Measurements from ENCODE around the gene TMEM163.

GRCh38 chr2:134662751-134663150, 56.0 kb downstream of the TMEM163 start:
- no peak for TF ChIP-seq FOXP1 (CRISPR knock-in tag; IDR thresholded peaks at IDR 0.05; ENCODE audit: borderline replicate concordance)
- TF ChIP-seq ATF3 (CRISPR knock-in tag; conservative IDR thresholded peaks at IDR 0.05) = no peak
- TF ChIP-seq NR3C1 (CRISPR knock-in tag; conservative IDR thresholded peaks at IDR 0.05; ENCODE audit: low read depth) = no peak
- TF ChIP-seq, protein P1, sequence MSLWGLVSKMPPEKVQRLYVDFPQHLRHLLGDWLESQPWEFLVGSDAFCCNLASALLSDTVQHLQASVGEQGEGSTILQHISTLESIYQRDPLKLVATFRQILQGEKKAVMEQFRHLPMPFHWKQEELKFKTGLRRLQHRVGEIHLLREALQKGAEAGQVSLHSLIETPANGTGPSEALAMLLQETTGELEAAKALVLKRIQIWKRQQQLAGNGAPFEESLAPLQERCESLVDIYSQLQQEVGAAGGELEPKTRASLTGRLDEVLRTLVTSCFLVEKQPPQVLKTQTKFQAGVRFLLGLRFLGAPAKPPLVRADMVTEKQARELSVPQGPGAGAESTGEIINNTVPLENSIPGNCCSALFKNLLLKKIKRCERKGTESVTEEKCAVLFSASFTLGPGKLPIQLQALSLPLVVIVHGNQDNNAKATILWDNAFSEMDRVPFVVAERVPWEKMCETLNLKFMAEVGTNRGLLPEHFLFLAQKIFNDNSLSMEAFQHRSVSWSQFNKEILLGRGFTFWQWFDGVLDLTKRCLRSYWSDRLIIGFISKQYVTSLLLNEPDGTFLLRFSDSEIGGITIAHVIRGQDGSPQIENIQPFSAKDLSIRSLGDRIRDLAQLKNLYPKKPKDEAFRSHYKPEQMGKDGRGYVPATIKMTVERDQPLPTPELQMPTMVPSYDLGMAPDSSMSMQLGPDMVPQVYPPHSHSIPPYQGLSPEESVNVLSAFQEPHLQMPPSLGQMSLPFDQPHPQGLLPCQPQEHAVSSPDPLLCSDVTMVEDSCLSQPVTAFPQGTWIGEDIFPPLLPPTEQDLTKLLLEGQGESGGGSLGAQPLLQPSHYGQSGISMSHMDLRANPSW (CRISPR knock-in tag; conservative IDR thresholded peaks at IDR 0.05; ENCODE audit: low read depth) = no peak
- TF ChIP-seq, protein P2, sequence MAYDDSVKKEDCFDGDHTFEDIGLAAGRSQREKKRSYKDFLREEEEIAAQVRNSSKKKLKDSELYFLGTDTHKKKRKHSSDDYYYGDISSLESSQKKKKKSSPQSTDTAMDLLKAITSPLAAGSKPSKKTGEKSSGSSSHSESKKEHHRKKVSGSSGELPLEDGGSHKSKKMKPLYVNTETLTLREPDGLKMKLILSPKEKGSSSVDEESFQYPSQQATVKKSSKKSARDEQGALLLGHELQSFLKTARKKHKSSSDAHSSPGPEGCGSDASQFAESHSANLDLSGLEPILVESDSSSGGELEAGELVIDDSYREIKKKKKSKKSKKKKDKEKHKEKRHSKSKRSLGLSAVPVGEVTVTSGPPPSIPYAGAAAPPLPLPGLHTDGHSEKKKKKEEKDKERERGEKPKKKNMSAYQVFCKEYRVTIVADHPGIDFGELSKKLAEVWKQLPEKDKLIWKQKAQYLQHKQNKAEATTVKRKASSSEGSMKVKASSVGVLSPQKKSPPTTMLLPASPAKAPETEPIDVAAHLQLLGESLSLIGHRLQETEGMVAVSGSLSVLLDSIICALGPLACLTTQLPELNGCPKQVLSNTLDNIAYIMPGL (CRISPR knock-in tag; IDR thresholded peaks at IDR 0.05) = no peak
- TF ChIP-seq, protein P3, sequence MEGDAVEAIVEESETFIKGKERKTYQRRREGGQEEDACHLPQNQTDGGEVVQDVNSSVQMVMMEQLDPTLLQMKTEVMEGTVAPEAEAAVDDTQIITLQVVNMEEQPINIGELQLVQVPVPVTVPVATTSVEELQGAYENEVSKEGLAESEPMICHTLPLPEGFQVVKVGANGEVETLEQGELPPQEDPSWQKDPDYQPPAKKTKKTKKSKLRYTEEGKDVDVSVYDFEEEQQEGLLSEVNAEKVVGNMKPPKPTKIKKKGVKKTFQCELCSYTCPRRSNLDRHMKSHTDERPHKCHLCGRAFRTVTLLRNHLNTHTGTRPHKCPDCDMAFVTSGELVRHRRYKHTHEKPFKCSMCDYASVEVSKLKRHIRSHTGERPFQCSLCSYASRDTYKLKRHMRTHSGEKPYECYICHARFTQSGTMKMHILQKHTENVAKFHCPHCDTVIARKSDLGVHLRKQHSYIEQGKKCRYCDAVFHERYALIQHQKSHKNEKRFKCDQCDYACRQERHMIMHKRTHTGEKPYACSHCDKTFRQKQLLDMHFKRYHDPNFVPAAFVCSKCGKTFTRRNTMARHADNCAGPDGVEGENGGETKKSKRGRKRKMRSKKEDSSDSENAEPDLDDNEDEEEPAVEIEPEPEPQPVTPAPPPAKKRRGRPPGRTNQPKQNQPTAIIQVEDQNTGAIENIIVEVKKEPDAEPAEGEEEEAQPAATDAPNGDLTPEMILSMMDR (IDR thresholded peaks at IDR 0.05) = no peak
- no peak for TF ChIP-seq ZSCAN18 (CRISPR knock-in tag; IDR thresholded peaks at IDR 0.05)
- TF ChIP-seq CREM (CRISPR knock-in tag; IDR thresholded peaks at IDR 0.05) = no peak
- no peak for TF ChIP-seq SMAD3 (CRISPR knock-in tag; IDR thresholded peaks at IDR 0.05; ENCODE audit: borderline replicate concordance)
- no peak for TF ChIP-seq CBFB (CRISPR knock-in tag; IDR thresholded peaks at IDR 0.05; ENCODE audit: low read depth)
- TF ChIP-seq, protein P4, sequence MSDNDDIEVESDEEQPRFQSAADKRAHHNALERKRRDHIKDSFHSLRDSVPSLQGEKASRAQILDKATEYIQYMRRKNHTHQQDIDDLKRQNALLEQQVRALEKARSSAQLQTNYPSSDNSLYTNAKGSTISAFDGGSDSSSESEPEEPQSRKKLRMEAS (CRISPR knock-in tag; IDR thresholded peaks at IDR 0.05) = no peak

Data from WTC11 (cell line).